ENCODE measurements around the gene VPS18.

The VPS18 gene

GRCh38 chr15:40847223-40847961 lies 46.9 kb upstream of the VPS18 start:
- H3K27ac ChIP-seq: peak overlapping the region; percentile 82
- TF ChIP-seq CTCF (IDR thresholded peaks at IDR 0.05) (no peak), ZFX (IDR thresholded peaks at IDR 0.05; ENCODE audit: borderline replicate concordance) (no peak)

GRCh38 chr15:40850576-40851112 lies 43.6 kb upstream of the VPS18 start:
- no peak overlapping the region for H3K27ac ChIP-seq
- no peak for TF ChIP-seq CTCF (IDR thresholded peaks at IDR 0.05)

- TF ChIP-seq ZFX (IDR thresholded peaks at IDR 0.05; ENCODE audit: borderline replicate concordance): no peak
- no peak for TF ChIP-seq CTCF (IDR thresholded peaks at IDR 0.05)
- H3K27ac ChIP-seq: 0 out of 2 replicates have a peak overlapping the region, but pooled peaks have one; percentile 15
Measured at GRCh38 chr15:40852529-40852928, 41.7 kb upstream of the VPS18 start.

- no peak overlapping the region for H3K27ac ChIP-seq
- TF ChIP-seq ZFX (IDR thresholded peaks at IDR 0.05; ENCODE audit: borderline replicate concordance) (no peak), CTCF (IDR thresholded peaks at IDR 0.05) (no peak)
Measured at GRCh38 chr15:40853241-40853890, 40.9 kb upstream of the VPS18 start.

- TF ChIP-seq CTCF (IDR thresholded peaks at IDR 0.05) (no peak), ZFX (IDR thresholded peaks at IDR 0.05; ENCODE audit: borderline replicate concordance) (no peak)
- H3K27ac ChIP-seq: no peak overlapping the region
Measured at GRCh38 chr15:40854161-40854560, 40.1 kb upstream of the VPS18 start.

GRCh38 chr15:40855706-40856234 lies 38.5 kb upstream of the VPS18 start:
- no peak overlapping the region for H3K27ac ChIP-seq

More at GRCh38 chr15:40855706-40856234, 38.5 kb upstream of the VPS18 start:
- TF ChIP-seq CTCF (IDR thresholded peaks at IDR 0.05) (no peak), ZFX (IDR thresholded peaks at IDR 0.05; ENCODE audit: borderline replicate concordance) (no peak)

All from 22Rv1 (cell line).